Colonic mucosa (tissue), 4 donors: Measurements from ENCODE around the gene PPP1CA. TPM values are rescaled to one million over a fixed set of nuclear protein-coding genes. Genes with fewer than 3 reads are reported as not detected.

ENCODE experiments used
- DNase-seq: peaks from one replicate; pipeline ENCODE4 v3.0.0-alpha.2; 2020
- H3K27ac ChIP-seq: fragments of 200-600 bp; one replicate; pipeline ENCODE4 v1.8.0; 2021
- H3K27me3 ChIP-seq: fragments of 200-600 bp; one replicate; pipeline ENCODE4 v1.8.0; 2021
- H3K36me3 ChIP-seq: fragments of 200-600 bp; one replicate; pipeline ENCODE4 v1.8.0; 2021
- H3K4me1 ChIP-seq: fragments of 200-600 bp; one replicate; pipeline ENCODE4 v1.8.0; 2021; ENCODE audit warnings: mild to moderate bottlenecking
- H3K4me3 ChIP-seq: fragments of 200-600 bp; one replicate; pipeline ENCODE4 v1.8.0; 2021
- H3K9ac ChIP-seq, 2 donors: one replicate each; pipeline ENCODE4 v1.7.0; 2013; ENCODE audit warnings: control low read depth in 2 of 2, low read depth in 2 of 2, low read length in 2 of 2
- H3K9me3 ChIP-seq: fragments of 200-600 bp; one replicate; pipeline ENCODE4 v1.8.0; 2021
- intact Hi-C: fragments of 100-400 bp; cut with DNase I; formaldehyde crosslinking; loops from one replicate; pipeline ENCODE4 v1.14.1; 2022
- total RNA-seq, 2 donors: library from RNA; stranded (reverse); fragmentation: NEBNext Ultra II Directional in 1 of 2; extraction: Animal tissue kit (Norgen Biotek cat#: 25700) in 1 of 2; gene quantifications; one replicate each; pipeline ENCODE4 v1.2.1, GENCODE V29; 2021
- TF ChIP-seq, protein P1 (sequence below): fragments of 200-600 bp; IDR thresholded peaks from one replicate; pipeline ENCODE4 v1.8.0; 2022; ENCODE audit warnings: antibody characterized with exemption, mild to moderate bottlenecking
- donor health status: healthy.
- donor health status: DM: no; HTN: no; CAD: no.
- donor health status: DM: no; HTN: no; CAD: no.

The PPP1CA gene
- total RNA-seq, 2 donors from 2014 or later: 242 to 280 TPM

GRCh38 chr11:67356864-67357561 lies 44.6 kb downstream of the PPP1CA start:
- Histone ChIP-seq H3K9ac (peak overlapping the region; percentile 78 to 100), H3K4me1 (peaks cover 31% of the 10 kb centered on the region), H3K27me3 (no peaks in the 10 kb centered on the region), H3K9me3 (no peaks in the 10 kb centered on the region), H3K27ac (peak overlapping the region; percentile 100), H3K4me3 (peak overlapping the region; percentile 11), H3K36me3 (no peaks in the 10 kb centered on the region)
- TF ChIP-seq, protein P1, sequence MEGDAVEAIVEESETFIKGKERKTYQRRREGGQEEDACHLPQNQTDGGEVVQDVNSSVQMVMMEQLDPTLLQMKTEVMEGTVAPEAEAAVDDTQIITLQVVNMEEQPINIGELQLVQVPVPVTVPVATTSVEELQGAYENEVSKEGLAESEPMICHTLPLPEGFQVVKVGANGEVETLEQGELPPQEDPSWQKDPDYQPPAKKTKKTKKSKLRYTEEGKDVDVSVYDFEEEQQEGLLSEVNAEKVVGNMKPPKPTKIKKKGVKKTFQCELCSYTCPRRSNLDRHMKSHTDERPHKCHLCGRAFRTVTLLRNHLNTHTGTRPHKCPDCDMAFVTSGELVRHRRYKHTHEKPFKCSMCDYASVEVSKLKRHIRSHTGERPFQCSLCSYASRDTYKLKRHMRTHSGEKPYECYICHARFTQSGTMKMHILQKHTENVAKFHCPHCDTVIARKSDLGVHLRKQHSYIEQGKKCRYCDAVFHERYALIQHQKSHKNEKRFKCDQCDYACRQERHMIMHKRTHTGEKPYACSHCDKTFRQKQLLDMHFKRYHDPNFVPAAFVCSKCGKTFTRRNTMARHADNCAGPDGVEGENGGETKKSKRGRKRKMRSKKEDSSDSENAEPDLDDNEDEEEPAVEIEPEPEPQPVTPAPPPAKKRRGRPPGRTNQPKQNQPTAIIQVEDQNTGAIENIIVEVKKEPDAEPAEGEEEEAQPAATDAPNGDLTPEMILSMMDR: peak; percentile 89
- intact Hi-C loops: no loop called here
- peak; percentile 85 for DNase-seq

- H3K27ac ChIP-seq: peak overlapping the region; percentile 100
- no peak for DNase-seq
- peak overlapping the region; percentile 78 to 100 for H3K9ac ChIP-seq
- peaks cover 31% of the 10 kb centered on the region for H3K4me1 ChIP-seq
- TF ChIP-seq, protein P1: no peak
- H3K9me3 ChIP-seq: no peaks in the 10 kb centered on the region
- H3K4me3 ChIP-seq: peak overlapping the region; percentile 11
- H3K27me3 ChIP-seq: no peaks in the 10 kb centered on the region
- H3K36me3 ChIP-seq: no peaks in the 10 kb centered on the region
- intact Hi-C loops: no loop called here
These were observed 45.2 kb downstream of the PPP1CA start for GRCh38 chr11:67356387-67356863.

DNA sequence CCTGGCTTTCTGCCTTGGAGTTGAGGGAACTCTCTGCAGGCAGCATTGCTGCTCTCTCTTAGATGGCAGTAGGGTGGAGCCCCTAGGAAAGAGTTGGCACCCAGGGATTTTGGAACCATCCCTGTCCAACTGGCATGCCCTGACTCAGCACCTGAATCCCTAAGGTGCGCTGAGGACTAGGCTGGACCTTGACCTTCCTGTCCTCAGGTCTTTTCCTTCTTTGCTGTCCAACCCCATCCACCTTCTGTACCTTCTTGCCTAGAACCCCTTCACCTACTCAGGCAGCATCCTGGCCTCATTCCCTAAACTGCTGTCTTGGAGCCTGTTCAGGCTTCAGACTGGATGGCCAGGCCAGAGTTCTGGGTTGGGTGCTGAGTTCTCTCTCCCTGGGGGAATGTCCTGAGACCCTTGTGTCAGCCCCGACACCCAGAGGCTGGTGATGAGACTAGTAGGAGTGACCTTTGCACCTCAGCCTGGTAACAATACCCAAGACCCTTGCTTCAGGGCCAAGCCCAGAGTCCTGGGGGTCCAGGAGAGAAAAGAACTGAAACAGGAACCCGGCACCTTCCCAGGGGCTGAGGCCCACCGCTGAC lies 45.8 kb downstream of the PPP1CA start:
- TF ChIP-seq, protein P1: no peak
- peak; percentile 62 for DNase-seq
- Histone ChIP-seq H3K27ac (peak overlapping the region; percentile 100), H3K4me3 (peak overlapping the region; percentile 11), H3K36me3 (no peaks in the 10 kb centered on the region), H3K4me1 (peaks cover 36% of the 10 kb centered on the region), H3K9ac (peak overlapping the region; percentile 78 to 100), H3K27me3 (no peaks in the 10 kb centered on the region), H3K9me3 (no peaks in the 10 kb centered on the region)
- intact Hi-C loops: no loop called here

- Histone ChIP-seq H3K9ac (peak overlapping the region; percentile 78 to 100), H3K36me3 (no peaks in the 10 kb centered on the region), H3K9me3 (no peaks in the 10 kb centered on the region), H3K4me3 (peak overlapping the region; percentile 1), H3K27ac (peak overlapping the region; percentile 100), H3K27me3 (no peaks in the 10 kb centered on the region), H3K4me1 (peaks cover 38% of the 10 kb centered on the region)
- DNase-seq: no peak
- intact Hi-C loops: no loop called here
- TF ChIP-seq, protein P1: no peak
These were observed 46.5 kb downstream of the PPP1CA start for GRCh38 chr11:67355023-67355793.
